GM04504 (cell line): Measurements from ENCODE around the gene SCIN.
"Not testable (repeated sequence)": the region's sequence is repeated elsewhere in the genome, so short reads cannot be mapped to it uniquely, and the experiment has no call there.

Experiments used
- DNase-seq: peaks from one replicate; pipeline ENCODE4 v3.0.0-alpha.2; 2012; ENCODE audit warnings: low read depth

SCIN gene

DNA sequence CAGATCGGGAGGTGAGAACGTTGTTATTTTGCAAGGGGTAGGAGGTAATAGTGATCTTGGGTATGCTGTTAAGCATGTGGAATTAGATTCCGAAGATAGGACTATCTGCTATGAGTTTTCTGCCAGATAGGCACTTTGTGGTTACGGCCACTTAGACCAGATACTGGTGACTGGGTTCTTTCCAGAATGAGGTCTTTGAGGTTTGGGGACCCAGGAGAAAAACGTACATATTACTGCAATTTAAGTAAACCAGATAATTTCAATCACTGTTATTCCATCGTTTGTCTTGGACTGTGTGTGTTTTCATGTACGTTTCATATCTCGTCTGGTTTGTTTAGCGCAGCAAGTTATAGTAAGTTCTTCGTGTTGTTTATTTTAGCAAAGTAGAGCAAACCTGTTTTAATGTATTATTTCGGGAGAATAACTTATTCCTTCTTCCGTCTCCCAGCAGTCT, 117.2 kb downstream of the SCIN start:
- DNase-seq = no peak

DNA sequence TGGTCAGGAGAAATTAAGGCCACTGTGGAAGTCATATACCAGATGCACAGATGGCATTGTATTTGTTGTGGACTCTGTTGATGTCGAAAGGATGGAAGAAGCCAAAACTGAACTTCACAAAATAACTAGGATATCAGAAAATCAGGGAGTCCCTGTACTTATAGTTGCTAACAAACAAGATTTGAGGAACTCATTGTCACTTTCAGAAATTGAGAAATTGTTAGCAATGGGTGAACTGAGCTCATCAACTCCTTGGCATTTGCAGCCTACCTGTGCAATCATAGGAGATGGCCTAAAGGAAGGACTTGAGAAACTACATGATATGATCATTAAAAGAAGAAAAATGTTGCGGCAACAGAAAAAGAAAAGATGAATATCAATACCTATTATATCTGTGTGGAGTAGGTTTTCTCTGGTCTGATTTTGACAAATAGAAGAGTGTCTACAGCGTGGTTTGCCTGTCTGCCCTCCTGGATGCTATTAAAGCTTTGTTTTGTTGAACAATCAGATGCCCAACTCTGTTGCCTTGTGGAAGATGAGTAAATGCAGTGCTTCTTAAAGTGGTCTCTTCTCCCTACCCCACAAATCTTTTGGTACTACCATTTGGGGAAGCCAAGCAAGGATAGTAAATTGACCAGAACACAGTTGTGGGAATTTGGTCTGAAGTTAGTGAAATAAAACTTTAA, 118.1 kb downstream of the SCIN start:
- not testable (repeated sequence) for DNase-seq

DNA sequence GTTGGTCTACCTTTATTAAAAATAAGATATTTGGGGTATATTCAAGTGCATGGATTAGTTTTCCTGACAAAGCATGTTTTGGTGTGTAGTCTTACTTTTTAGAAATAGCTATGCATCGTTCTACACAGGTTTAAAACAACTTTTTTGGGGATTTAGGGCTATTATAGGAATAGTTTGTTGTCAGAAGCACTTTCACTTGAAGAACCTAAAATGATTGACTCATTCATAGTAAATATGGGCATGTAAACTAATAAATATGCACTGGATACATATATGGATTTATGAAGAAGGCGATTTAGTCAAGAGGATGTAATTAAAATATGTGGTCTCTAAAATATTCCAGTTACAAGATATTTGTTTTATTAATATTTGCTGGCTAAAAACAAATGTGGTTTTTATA, 118.9 kb downstream of the SCIN start:
- no peak for DNase-seq

DNA sequence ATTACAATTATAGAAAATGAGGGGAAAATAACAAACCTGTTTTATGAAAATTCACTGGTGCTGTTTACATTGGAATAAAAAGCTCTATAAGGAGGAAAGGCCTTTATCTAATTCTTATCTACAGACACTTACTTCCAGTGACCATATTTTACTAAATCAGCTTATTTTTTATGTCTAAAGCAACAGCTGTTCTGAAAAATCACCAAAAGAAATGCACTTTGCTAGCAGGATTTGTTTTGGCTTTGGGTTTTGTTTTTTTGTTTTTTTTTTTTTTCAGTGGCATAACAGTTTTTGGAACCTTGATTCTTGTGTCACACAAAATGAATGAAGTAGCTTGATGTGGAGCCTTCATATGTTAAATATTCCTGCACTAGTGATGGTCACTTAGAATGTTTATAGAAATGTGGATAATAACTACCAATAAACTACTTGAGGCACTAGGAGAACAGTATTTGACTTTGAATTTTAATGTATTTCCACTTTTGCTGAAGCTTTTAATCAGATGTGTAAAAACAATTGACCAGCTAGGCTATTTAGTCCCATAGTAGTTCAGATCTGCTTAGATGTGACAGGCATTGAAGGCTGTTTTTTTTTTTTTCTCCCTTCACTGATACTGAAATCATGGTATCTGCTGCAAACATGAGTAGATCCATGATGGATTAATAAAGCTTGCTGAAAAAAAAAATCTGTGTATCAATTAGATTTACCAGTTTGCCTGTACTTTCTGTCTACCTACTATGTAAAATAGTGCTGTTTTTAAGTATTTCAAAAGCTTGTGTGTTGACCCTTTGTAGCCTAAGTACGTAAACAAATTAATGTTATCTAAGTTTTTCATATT, 119.7 kb downstream of the SCIN start:
- DNase-seq = no peak

DNA sequence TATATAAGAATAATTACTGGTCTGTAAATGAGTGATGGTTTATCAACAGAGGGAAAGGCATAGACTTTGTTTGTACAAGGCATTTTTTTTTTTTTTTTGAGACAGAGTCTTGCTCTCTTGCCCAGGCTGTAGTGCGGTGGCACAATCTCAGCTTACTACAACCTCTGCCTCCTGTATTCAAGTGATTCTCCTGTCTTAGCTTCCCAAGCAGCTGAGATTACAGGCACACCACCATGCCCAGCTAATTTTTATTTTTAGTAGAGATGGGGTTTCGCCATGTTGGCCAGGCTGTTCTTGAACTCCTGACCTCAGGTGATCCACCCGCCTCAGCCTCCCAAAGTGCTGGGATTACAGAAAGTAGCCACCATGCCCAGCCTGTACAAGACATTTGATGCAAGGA, 120.9 kb downstream of the SCIN start:
- not testable (repeated sequence) for DNase-seq

DNA sequence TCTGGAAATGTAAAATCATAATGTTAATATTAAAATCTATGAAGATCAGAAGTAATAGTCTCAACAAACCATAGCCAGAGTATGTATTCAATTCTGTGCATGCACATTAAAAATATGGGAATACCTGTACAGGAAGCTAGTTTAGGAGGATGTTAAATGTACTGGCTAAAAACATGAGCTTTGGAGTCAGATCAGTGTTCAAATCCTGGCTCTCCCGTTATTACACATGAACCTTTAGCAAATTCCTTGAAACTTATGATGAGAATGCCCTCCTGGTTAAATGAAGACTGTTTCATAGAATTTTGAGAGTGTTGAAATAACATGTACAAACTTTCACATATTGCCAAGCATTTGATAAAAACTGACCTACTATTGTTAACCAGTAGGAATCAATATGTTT, 121.5 kb downstream of the SCIN start:
- DNase-seq = no peak

DNA sequence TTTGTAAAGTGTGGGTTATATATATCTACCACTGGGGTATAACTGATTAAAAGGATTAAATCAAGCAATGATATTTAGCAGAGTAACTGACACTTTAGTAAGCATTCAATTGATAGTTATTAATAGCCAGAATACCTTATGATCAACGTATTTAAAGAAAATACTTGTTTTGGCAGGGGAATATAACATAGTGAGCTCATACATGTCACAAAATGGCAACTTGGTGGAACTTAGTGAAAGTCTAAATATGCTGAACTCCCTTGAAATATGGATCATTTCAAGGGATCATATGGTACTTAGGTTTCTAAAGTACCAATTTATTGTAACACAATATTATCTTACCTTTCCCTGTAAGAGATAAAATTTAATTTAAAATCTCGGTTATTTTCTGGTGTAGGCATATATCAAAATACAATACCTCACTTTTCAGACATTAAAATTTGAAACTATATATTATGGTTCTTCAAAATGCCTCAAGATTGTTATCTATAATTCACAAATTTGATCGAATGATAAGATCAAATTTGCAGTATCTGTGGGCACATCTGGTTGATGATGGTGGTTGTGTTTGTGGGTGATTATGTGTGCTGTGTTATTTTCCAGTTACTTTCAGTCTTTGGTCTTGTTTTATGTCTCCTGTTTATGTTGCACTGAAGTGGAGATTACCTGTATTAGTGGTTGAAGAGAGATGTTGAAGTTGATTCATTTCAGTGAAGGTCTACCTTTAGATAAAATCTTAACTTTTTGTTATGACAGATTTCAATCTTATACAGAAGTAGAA, 122.1 kb downstream of the SCIN start:
- no peak for DNase-seq

DNA sequence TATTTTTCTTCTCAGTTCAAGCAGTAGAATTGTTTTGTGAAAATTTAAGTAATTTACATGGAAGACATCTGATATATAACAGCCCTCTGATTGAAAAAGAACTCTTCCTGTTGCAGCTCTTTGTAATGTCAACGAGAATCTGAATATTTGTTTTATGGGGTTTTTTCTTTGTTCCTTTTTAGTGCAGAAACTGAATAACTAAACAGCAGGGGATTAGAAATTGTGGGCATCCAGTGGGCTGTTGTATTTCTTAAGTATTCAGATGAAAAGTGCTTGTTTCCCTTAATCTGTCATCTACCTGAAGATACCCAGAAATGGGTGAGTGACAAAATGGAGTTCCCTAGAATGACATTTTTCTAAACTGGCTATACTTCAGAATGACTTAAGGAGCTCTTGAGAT, 124.3 kb downstream of the SCIN start:
- DNase-seq = no peak

DNA sequence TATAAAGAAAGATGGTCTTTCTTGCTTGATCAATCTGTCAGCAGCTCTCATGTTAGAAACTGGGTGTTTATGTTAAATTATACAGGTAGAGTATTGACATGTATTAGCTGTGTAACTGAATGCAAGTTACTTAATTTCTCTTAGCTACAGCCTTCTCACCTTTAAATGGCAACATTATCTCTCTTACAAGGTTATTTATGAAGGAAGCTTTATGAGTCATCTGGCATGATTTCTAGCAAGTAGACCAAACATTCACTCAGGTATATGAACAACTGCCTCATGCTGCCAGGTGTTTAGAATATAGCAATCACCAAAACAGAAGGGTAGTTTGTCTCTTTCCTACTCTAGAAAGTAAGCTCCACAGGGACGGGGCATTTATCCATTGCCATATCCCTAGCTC, 125.4 kb downstream of the SCIN start:
- DNase-seq = no peak

DNA sequence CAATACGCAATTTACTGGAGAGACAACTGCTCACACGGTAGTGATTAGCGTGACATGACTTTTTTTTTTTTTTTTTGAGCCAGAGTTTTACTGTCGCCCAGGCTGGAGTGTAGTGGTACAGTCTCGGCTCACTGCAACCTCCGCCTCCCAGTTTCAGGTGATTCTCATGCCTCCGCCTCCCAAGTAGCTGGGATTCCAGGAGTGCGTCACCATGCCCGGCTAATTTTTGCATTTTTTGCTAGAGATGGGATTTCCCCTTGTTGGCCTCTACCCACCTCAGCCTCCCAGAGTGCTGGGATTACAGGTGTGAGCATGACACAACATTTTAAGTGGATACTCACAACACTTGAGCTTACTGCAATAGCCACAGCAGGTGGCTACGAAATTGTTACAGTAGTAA, 128.8 kb downstream of the SCIN start:
- DNase-seq = no peak

DNA sequence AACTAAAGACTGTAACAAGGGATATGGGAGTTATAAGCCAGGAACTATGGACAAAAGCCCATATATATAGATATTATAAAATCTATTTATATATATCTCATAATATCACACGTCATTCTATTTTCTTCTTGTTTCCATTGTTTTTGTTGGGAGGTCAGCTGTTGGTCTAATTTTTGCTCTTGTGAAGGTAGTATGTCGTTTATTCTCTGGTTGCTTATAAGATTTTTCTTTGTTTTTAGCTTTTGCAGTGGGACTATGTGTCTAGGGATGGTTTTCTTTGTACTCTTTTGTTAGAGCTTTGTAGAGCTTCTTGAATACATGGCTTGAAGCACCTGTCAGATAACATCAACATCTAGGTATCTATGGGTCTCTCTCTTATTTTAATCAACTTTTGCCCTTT, 130.9 kb downstream of the SCIN start:
- DNase-seq = no peak

DNA sequence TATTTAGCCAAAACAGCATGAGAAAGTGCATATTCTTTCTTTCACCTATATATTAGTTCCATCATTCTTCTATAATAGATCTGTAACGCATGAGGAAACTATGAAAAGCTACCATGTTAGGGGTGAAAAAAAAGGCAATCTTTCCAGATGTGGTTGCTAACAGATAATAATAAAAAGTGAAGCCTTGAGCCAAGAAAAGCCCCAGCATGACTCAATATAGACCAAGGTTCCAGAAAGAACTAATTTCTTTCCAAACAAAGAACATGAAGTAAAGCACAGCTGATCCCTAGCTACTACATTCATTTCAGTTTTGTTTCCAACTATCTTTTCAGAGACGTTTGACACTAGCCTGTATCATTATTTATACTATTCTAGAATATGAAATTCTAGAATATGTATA, 133.4 kb downstream of the SCIN start:
- no peak for DNase-seq

DNA sequence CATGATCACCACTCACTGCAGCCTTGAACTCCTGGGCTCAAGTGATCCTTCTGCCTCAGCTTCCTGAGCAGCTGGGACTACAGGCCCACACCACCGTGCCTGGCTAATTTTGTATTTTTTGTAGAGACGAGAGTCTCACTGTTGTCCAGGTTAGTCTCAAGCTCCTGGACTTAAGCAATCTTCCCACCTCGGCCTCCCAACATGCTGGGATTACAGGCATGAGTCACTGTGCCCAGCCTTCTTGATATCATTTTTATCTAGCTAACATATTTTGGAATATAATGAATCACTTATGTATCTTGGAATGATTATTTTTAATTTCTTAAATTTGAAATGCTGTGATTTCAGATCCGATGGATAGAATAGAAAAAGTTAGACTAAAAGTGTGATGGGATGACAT, 135.4 kb downstream of the SCIN start:
- DNase-seq = no peak

DNA sequence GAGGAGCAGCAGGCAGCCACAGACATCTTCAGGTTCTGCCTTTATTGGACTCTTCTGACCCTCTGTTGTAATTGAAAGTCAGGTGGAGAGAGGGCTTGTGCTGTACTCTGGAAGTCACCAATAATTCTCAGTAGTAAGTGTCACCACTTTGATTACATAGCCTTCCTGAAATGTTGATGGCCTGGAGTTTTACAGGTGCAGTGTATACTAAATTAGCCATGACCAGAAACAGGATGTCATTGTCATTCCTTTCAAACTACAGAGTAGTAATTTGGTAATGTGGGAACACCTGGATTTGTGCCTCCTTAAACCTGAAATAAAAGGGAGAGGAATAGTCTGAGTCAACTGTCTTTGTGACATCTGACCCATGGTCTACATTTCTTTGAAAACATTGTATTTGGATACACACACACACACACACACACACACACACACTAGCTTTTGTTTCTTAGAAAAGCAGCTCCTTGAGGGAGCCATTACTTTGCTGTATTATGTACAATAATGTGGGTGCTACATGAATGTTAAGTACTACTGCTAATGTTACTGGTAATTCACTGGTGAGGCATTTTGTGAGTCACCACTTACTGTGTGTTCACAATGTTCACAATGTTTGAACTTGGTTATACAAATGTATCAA, 136.5 kb downstream of the SCIN start:
- DNase-seq = no peak

DNA sequence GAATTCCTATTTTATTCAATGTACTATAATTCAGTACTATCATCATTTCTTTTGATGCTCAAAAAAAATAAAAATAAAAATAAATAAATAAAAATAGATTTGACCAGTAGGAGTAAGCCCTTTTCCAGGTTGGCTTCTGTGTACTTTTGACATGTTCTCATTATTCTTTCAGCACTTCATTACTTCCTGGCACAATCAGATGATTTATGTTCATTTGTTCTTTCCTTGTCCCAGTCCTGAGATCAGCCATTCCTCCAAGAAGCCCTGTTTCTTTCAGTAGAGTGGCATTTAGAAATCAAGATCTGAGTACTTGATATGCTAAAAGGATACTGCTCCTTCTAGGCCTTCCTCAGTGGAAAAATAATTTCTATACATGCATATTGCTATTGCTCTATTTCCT, 137.8 kb downstream of the SCIN start:
- no peak for DNase-seq
